HL-60 (cell line): ENCODE data around the gene OR5V1.

ENCODE experiments used
- DNase-seq, 2 experiments: peaks; one replicate each; pipeline ENCODE4 v3.0.0-alpha.2; 2010 to 2020; ENCODE audit warnings: low read depth in 1 of 2, low spot score in 1 of 2
- H3K27ac ChIP-seq: fragments of 250-450 bp; sonication (Bioruptor Pico); replicated peaks from 2 replicates; pipeline ENCODE4 v1.5.1; 2020; ENCODE audit warnings: mild to moderate bottlenecking, moderate library complexity
- H3K27me3 ChIP-seq: fragments of 250-450 bp; sonication (Bioruptor Pico); 2 replicates; pipeline ENCODE4 v1.5.1; 2021; ENCODE audit warnings: mild to moderate bottlenecking, moderate library complexity; ENCODE audit not compliant: insufficient read depth, poor library complexity, severe bottlenecking
- H3K4me3 ChIP-seq: replicated peaks from 2 replicates; pipeline ENCODE4 v1.5.1; 2011; ENCODE audit warnings: mild to moderate bottlenecking, control low read depth, low read length; ENCODE audit not compliant: insufficient read depth
- GABPA ChIP-seq: IDR thresholded peaks from 2 replicates; pipeline ENCODE4 v1.6.1; 2012; ENCODE audit warnings: low read depth
- POLR2AphosphoS5 ChIP-seq: IDR thresholded peaks from 2 replicates; pipeline ENCODE4 v1.6.1; 2012; ENCODE audit warnings: low read depth
- SPI1 ChIP-seq: IDR thresholded peaks from 2 replicates; pipeline ENCODE4 v1.6.1; 2012; ENCODE audit warnings: low read depth, mild to moderate bottlenecking, borderline replicate concordance
- long read RNA-seq: library from polyadenylated mRNA; unstranded; transcript quantifications from one replicate; pipeline ENCODE4 v2.0.0, GENCODE V29; 2020
- TF ChIP-seq, protein P1 (sequence below): IDR thresholded peaks from one replicate; pipeline ENCODE4 v1.5.1; 2011; ENCODE audit warnings: low read length, control low read depth, inconsistent platforms; ENCODE audit not compliant: insufficient read depth
- TF ChIP-seq, protein P2 (sequence below): IDR thresholded peaks from 2 replicates; pipeline ENCODE4 v1.6.1; 2012; ENCODE audit warnings: low read depth; ENCODE audit not compliant: insufficient replicate concordance

Gene OR5V1
- long read RNA-seq: 0 reads

DNA sequence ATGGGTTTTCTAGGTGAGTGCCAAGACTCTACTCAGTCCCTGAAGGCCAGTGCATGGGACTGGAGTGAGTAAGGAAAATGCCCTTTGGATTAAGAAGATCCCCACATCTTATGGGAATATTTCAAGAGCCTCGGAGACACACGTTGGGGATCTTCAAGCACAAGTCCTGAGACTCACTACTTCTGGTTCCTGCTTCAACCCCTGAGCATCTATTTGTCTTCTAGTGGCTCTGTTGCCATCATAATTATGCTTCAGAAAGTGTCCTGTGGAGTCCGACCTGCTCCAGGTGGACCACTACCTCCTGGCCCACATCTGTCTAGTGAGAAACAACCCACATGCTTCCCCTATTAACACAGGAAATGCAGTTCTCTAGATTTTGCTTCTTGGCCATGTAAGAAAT, at the start of gene OR5V1:
OR5V1 (minus strand) TSS at position 101 of the 400 bp plus-strand sequence. CDS start 12,670 bp downstream, outside the sequence.
- Histone ChIP-seq H3K4me3 (no peak within 1 kb of the TSS), H3K27ac (no peak within 1 kb of the TSS), H3K27me3 (no peaks in the 10 kb centered on the region)
- no peak for TF ChIP-seq SPI1
- TF ChIP-seq, protein P1, sequence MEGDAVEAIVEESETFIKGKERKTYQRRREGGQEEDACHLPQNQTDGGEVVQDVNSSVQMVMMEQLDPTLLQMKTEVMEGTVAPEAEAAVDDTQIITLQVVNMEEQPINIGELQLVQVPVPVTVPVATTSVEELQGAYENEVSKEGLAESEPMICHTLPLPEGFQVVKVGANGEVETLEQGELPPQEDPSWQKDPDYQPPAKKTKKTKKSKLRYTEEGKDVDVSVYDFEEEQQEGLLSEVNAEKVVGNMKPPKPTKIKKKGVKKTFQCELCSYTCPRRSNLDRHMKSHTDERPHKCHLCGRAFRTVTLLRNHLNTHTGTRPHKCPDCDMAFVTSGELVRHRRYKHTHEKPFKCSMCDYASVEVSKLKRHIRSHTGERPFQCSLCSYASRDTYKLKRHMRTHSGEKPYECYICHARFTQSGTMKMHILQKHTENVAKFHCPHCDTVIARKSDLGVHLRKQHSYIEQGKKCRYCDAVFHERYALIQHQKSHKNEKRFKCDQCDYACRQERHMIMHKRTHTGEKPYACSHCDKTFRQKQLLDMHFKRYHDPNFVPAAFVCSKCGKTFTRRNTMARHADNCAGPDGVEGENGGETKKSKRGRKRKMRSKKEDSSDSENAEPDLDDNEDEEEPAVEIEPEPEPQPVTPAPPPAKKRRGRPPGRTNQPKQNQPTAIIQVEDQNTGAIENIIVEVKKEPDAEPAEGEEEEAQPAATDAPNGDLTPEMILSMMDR: no peak
- no peak for TF ChIP-seq POLR2AphosphoS5
- TF ChIP-seq GABPA: no peak
- DNase-seq: no peak

DNA sequence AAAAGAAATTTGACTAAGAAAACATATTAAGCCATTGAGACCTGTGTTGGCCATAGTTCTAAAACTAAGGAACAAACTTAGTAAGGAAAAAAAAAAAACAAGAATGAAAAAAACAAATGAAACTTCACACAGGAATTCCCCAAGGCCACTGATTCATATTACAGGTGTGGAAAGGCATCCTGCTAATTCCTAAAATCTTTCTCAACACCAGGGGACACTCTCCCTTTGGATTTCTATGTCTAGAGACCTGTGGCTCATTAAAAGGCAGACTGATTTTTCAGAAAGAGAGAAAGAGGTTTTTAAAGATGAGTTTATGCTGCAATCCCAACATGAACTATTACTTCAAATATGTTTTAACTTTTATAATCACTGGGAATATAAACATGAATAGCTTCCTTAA, 45.9 kb upstream of the OR5V1 start, which contains the start of gene OR12D1:
OR12D1 (plus strand) TSS at position 341 of the 400 bp plus-strand sequence.
- no peak for DNase-seq
- Histone ChIP-seq H3K27me3 (no peaks in the 10 kb centered on the region), H3K27ac (no peak within 1 kb of the TSS), H3K4me3 (no peak within 1 kb of the TSS)
- TF ChIP-seq, protein P2, sequence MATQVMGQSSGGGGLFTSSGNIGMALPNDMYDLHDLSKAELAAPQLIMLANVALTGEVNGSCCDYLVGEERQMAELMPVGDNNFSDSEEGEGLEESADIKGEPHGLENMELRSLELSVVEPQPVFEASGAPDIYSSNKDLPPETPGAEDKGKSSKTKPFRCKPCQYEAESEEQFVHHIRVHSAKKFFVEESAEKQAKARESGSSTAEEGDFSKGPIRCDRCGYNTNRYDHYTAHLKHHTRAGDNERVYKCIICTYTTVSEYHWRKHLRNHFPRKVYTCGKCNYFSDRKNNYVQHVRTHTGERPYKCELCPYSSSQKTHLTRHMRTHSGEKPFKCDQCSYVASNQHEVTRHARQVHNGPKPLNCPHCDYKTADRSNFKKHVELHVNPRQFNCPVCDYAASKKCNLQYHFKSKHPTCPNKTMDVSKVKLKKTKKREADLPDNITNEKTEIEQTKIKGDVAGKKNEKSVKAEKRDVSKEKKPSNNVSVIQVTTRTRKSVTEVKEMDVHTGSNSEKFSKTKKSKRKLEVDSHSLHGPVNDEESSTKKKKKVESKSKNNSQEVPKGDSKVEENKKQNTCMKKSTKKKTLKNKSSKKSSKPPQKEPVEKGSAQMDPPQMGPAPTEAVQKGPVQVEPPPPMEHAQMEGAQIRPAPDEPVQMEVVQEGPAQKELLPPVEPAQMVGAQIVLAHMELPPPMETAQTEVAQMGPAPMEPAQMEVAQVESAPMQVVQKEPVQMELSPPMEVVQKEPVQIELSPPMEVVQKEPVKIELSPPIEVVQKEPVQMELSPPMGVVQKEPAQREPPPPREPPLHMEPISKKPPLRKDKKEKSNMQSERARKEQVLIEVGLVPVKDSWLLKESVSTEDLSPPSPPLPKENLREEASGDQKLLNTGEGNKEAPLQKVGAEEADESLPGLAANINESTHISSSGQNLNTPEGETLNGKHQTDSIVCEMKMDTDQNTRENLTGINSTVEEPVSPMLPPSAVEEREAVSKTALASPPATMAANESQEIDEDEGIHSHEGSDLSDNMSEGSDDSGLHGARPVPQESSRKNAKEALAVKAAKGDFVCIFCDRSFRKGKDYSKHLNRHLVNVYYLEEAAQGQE: no peak
- TF ChIP-seq SPI1: no peak
- no peak for TF ChIP-seq POLR2AphosphoS5
- TF ChIP-seq, protein P1: no peak
- TF ChIP-seq GABPA: no peak

DNA sequence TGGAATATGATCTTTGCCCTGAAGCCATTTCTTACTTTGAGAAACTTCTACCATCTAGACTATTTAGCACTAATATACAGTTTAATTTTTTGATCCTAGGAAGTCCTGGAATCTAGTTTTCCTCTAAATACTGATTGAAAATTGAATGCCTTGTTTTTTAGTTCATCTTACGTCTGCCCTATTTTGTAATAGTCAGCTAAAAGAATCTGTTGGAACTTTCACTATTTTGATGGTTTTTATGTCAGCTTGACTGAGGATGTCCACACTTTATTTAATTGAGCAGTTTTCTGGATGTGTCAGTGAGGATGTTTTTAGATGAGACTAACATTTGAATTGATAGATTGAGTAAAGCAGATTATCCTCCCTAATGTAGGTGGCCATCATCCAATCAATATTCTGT, 35.1 kb upstream of the OR5V1 start:
- Histone ChIP-seq H3K27me3 (no peaks in the 10 kb centered on the region), H3K4me3 (no peak overlapping the region), H3K27ac (no peak overlapping the region)
- DNase-seq: no peak
- no peak for TF ChIP-seq POLR2AphosphoS5
- no peak for TF ChIP-seq GABPA
- no peak for TF ChIP-seq SPI1
- TF ChIP-seq, protein P1: no peak
- TF ChIP-seq, protein P2: no peak

DNA sequence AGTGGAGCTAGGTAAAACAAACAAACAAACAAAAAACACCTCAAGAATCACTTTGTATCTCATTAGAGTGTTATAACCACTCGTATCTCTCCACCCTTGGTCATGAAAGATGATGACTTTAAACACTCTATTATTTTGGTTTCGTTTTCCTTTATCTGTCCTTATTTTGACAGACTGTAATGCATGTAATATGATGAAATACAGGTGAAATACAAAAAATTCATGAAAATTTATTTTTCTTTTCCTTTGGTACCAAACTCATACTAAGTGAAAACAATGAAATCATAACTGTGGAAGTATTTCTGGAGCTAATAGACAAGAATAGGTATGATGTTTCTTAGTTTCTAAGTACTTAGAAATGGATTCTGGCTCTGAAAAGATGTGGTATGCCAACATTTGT, 30.9 kb upstream of the OR5V1 start:
- TF ChIP-seq, protein P2: no peak
- no peak for TF ChIP-seq POLR2AphosphoS5
- TF ChIP-seq, protein P1: no peak
- no peak for TF ChIP-seq GABPA
- TF ChIP-seq SPI1: no peak
- Histone ChIP-seq H3K4me3 (no peak overlapping the region), H3K27ac (no peak overlapping the region), H3K27me3 (no peaks in the 10 kb centered on the region)
- no peak for DNase-seq
